Activated CD4-positive, alpha-beta T cell treated with anti-CD3 and anti-CD28 coated beads for 48 hours (primary cell): ENCODE results near the gene CD160.
"Not testable (repeated sequence)": the region's sequence is repeated elsewhere in the genome, so short reads cannot be mapped to it uniquely, and the experiment has no call there.

Experiments used
- DNase-seq: peaks from one replicate; pipeline ENCODE4 v3.0.0-alpha.2; 2020

The CD160 gene

DNA sequence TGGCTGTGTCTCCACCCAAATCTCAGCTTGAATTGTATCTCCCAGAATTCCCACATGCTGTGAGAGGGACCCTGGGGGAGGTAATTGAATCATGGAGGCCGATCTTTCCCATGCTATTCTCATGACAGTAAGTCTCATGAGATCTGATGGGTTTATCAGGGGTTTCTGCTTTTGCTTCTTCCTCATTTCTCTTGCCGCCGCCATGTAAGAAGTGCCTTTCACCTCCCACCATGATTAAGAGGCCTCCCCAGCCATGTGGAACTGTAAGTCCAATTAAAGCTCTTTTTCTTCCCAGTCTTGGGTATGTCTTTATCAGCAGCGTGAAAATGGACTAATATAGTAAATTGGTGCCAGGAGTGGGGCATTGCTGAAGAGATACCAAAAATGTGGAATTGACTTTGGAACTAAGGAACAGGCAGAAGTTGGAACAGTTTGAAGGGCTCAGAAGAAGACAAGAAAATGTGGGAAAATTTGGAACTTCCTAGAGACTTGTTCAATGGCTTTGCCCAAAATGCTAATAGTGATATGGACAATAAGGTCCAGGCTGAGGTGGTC, 41.2 kb downstream of the CD160 start:
- not testable (repeated sequence) for DNase-seq

DNA sequence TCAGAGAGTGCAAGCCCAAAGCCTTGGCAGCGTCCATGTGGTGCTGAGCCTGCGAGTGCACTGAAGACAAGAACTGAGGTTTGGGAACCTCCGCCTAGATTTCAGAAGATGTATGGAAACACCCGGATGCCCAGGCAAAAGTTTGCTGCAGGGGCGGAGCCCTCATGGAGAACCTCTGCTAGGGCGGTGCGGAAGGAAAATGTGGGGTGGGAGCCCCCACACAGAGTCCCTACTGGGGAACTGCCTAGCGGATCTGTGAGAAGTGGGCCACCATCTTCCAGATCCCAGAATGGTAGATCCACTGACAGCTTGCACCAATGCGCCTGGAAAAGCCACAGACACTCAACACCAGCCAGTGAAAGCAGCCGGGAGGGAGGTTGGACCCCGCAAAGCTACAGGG, 42.2 kb downstream of the CD160 start:
- not testable (repeated sequence) for DNase-seq

DNA sequence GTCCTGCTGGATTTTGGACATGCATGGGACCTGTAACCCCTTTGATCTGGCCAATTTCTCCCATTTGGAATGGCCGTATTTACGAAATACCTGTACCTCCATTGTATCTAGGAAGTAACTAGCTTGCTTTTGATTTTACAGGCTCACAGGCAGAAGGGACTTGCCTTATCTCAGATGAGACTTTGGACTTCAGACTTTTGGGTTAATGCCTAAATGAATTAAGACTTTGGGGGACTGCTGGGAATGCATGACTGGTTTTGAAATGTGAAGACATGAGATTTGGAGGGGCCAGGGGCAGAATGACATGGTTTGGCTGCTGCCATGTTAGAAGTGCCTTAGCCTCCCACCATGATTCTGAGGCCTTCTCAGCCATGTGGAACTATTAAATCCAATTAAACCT, 42.7 kb downstream of the CD160 start:
- DNase-seq: not testable (repeated sequence)

DNA sequence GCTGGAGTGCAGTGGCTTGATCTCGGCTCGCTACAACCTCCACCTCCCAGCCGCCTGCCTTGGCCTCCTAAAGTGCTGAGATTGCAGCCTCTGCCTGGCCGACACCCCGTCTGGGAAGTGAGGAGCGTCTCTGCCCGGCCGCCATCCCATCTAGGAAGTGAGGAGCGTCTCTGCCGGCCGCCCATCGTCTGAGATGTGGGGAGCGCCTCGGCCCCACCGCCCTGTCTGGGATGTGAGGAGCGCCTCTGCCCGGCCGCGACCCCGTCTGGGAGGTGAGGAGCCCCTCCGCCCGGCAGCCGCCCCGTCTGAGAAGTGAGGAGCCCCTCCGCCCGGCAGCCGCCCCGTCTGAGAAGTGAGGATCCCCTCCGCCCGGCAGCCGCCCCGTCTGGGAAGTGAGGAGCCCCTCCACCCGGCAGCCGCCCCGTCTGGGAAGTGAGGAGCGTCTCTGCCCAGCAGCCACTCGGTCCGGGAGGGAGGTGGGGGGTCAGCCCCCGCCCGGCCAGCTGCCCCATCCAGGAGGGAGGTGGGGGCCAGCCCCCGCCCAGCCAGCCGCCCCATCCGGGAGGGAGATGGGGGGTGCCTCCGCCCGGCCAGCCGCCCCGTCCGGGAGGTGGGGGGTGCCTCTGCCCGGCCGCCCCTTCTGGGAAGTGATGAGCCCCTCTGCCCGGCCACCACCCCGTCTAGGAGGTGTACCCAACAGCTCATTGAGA, 45.1 kb downstream of the CD160 start:
- not testable (repeated sequence) for DNase-seq

DNA sequence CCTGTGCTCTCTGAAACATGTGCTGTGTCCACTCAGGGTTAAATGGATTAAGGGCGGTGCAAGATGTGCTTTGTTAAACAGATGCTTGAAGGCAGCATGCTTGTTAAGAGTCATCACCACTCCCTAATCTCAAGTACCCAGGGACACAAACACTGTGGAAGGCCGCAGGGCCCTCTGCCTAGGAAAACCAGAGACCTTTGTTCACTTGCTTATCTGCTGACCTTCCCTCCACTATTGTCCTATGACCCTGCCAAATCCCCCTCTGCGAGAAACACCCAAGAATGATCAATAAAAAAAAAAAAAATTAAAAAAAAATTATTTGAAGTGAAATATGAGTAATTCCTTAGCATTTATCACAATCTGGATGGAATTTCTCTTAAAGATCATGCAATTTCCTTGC, 45.8 kb downstream of the CD160 start:
- not testable (repeated sequence) for DNase-seq

DNA sequence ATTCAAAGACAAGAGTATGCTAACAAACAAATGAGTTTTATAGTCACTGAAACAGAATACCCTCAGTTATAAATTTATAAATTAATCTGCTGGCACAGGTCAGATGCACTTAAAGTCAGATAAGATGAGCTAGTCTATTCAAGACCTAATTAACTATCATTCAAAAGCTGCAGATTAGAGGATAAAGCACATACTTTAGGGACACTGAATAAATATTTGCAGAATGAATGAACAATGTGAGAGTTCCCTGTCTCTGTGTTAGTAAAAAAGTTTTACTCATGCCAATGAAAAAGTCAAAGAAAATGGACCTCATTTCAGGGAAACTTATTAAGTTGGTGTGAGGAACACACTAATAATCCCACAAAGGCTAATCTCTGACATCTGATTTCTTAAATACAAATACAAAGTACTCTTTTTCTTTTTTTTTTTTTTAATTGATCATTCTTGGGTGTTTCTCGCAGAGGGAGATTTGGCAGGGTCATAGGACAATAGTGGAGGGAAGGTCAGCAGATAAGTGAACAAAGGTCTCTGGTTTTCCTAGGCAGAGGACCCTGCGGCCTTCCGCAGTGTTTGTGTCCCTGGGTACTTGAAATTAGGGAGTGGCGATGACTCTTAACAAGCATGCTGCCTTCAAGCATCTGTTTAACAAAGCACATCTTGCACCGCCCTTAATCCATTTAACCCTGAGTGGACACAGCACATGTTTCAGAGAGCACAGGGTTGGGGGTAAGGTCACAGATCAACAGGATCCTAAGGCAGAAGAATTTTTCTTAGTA, 46.5 kb downstream of the CD160 start:
- DNase-seq: not testable (repeated sequence)

DNA sequence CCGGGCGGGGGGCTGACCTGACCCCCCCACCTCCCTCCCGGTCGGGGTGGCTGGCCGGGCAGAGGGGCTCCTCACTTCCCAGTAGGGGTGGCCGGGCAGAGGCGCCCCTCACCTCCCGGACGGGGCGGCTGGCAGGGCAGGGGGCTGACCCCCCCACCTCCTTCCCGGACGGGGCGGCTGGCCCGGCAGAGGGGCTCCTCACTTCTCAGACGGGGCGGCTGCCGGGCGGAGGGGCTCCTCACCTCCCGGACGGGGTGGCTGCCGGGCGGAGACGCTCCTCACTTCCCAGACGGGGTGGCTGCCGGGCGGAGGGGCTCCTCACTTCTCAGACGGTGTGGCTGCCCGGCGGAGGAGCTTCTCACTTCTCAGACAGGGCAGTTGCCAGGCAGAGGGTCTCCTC, 47.6 kb downstream of the CD160 start:
- DNase-seq: not testable (repeated sequence)

DNA sequence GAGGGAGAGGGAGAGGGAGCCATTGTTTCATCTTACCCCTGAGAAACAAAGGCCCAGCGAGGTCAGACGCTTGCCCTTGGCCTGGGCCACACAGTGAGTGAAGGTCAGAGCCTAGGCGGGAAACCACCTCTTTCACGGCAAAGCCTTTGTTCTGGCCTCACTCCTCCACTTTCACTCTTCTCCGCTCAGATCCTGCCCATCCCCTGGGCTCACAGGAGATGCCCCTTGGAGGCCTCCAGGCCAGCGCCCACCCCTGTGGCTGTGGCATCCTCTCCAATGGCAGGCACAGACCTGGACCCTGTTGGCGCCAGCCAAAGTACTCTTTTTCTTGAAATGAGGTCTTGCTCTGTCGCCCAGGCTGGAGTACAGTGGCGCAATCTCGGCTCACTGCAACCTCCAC, 48.7 kb downstream of the CD160 start:
- not testable (repeated sequence) for DNase-seq

DNA sequence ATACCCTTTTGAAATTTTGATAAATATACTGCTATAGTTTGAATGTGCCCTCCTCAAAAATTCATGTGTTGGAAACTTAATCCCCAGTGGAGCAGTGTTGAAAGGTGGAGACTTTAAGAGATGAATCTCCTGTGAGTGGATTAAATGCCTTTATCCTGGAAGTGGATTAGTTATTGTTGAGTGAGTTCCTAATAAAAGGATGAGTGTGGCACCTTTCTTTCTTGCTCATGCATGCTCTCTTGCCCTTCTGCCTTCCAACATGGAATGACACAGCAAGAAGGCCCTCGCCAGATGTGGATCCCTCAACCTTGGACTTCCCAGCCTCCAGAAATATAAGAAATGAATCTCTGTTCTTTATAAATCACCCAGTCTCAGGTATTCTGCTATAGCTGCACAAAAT, 51.8 kb downstream of the CD160 start:
- no peak for DNase-seq

DNA sequence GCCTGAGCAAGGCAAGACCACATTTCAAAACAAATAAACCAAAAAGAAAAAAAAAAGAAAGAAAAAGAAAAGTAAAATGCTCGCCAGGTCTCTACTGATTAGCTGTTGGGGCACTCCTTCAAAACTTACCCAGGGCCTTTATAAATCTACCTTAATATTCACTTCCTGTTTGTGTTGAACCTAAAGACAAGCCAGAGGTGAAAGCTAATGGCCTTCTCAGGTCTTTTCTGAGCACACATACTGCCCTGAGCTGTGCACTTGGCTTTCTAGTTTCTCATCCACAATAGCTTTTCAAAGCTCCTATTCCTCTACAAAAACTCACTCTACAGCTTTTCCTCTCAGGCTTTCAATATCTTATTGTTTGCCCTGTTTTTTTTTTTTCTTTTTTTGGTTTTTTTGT, 54.1 kb downstream of the CD160 start:
- no peak for DNase-seq

DNA sequence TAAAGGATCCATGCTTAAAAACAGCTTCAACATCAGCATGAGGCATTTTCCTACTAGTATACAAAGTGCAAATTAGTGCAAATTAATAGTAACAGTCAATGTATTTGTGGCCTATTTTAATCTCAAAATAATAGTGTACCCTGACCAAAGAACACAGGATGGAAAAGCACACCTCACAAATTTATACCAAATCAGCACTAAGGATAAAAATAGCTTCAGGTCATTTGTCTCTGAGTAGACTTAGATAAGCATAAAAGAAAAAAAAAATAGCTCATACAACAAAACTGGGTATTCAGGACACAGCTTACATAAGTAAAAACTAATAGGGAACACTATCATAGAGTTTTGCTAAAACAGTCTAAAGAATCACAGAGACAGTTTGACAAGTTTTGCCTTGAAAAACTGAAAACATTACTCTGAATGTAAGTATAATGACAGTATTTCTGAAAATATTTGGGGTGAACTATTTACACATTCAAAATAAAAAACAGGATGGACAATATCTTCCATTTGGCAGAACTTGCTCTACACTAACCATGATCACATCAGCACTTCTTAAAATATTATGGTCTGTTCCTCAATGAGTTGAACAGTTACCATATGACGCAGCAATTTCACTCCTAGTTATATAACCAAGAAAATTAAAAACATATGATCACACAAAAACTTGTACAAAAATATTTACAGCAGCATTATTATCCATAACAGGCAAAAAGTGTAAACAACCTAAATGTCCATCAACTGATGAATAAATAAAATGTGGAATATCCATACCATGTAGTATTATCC, 58.3 kb downstream of the CD160 start:
- DNase-seq: no peak

DNA sequence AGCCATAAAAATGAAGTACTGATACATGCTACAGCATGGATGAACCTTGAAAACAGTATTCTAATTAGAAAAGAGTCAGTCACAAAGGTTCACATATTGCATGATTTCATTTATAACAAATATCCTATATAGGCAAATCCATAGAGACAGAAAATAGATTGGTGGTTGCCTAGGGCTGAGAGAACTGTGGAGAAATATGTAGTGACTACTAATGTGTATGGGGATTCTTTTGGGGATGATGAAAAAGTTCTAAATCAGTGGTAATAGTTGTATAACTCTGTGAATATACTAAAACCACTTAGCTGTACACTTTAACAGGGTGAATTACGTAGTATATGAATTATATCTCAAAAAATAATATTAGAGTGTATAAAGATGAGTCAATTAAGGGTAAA, 58.8 kb downstream of the CD160 start:
- no peak for DNase-seq

DNA sequence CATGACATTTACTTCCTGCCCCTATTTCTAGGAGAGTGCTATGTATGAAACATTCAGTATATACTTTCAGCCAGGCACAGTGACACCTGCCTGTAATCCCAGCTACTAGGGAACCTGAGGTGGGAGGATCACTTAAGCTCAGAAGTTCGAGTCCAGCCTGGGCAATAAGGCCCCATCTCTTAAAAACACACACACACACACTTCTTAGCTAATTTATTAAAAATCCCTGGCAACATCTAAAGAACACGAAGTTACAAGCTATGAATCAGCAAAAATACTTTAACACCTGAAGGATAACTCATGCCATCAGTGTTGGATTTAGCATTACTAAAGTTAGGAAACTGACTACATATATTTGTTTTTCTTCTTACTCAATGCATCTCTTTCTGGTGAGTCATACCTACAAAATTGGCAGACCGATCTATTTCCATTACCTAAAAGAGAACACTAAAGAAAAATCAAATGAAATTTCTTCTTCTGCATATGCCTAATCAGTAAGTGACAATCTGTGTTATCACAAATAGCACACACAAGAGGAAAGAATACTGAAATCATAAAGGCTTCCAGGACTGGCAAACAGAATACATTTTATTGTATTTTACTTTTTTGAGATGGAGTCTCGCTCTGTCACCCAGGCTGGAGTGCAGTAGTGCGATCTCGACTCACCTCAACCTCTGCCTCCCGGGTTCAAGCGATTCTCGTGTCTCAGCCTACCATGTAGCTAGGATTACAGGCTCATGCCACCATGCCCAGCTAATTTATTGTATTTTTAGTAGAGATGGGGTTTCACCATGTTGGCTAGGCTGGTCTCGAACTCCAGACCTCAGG, 63.2 kb downstream of the CD160 start:
- DNase-seq: no peak

DNA sequence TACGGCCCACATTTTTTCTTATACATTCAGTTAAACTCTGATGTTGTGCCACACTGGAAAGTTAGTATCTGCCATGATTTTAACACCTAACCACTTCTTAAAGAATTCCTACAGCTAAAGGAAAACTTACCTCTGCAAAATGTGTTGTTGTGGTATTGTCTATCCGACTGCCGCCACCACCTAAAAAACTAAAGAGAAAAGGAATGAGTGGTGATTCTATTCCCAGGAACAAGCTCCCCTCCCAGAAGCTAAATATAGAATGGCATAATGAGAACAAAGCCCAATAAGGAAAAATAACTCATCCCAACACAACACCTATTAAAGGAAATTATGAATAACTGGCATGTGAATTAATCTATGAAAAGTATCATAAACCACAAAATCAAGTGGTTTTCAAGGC, 65.1 kb downstream of the CD160 start:
- DNase-seq: no peak

DNA sequence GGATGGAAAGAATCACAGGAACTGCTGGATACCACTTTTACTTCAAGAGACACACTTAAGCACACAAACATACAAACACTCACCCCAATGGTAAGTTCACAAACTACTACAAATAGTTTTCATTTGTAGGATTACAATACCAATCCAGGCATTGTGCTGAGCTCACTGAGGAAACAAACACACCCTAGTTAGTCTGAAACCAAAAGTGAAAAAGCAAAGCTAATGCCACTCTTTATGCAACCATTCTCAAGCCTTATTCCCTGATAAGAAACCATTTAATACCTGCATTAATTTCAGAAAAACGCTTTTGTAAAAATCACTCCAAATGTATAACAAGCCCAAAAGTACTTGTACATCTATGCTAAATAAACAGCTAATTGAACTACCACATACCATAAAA, 66.2 kb downstream of the CD160 start:
- no peak for DNase-seq

DNA sequence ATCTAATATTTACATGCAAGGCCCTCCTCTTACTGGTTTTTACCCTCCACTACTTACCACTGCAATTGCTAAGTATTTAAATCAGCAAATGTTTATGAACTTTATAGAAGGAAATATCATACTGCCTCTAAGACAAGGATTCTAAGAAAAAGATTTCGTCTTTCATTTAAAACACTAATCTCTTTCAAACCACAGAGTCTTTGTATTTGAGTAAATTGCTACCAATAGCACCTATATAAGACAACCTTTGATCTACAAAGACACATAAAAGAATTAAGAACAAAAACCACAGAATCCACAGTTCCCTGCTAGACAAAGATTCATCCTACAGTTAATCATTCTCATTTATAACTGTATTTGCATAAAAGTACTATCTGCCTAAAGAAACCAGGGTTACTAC, 67.0 kb downstream of the CD160 start:
- DNase-seq: no peak

DNA sequence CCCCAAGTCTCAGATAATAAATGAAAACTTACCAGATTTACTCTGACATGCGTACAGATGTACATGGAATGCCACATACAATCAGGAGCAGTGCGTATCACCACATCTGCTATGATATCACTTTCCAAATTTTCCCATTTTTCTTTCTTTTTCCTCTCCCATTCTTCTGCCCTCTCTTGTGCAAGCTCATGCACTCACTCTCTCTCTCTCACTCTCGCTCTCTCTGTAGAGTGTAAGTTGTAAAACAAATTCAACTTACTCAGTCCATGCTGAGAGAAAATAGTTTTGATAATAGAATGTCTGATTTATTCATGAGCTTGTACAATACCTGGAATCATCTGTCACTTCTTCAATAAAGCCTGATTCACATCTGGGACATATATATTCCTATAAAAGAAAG, 69.3 kb downstream of the CD160 start:
- no peak for DNase-seq
